ENCODE results near the gene NAA35.

Gene NAA35

DNA sequence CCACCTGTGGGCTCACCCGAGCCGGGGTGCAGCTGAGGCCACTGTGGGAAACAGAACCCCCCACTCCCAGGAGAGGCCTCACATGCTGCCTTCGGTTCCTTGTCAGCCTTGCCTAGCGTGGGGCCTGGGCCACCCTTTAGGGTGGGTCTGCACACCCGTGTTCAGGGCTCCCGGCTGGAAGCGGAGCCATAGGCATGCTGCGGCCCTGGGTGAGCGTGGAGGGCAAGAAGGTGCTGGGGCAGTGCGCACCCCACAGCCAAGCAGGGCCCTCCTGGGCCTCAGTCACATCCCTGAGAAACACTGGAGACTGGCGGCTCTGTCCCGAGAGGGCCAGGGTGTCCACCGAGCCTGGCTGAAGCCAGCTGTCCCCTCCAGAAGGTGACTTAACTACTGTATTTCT, 116.5 kb downstream of the NAA35 start:
- in situ Hi-C loops (cut with HindIII; ENCODE audit: low sequenced_read_pairs), result no loop called here

DNA sequence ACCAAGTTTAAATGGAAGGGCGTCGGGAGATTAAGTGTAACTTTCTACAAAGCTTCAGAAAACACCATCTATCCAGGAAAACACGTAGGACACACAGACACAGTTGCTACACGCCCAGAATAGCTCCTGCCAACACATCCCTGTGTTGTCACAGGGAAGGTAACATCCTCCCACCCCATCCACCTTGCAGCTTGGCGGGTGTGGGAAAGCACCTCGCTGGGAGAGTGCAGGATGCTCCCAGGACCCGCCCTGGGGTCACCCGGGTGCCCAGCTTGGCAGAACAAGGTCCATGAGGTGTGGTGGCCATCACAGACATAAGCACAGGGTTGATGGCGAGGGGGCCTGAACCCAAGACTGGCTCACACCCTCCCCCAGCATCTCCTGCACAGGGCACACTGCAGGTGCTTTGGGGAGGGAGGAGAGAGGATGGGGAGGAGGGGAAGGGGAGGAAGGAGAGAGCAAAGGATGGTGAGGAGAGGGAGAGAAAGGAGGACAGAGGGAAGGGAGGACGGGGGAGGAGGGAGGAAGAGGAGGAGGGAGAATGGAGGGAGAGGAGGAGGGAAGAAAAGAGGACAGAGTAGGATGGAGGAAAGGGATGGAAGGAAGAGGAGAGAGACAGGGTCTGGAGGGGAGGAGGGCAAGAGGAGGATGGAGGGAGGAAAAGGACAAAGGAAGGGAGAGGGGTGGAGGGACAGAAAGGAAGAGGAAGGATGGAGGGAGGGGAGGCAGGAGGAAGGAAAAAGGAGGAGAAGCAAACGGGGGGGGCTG, 121.2 kb downstream of the NAA35 start:
- in situ Hi-C loops (cut with HindIII; ENCODE audit: low sequenced_read_pairs), result no loop called here

- in situ Hi-C loops (cut with HindIII; ENCODE audit: low sequenced_read_pairs), result no loop called here
These were observed 122.1 kb downstream of the NAA35 start for GRCh38 chr9:86062845-86063693.

DNA sequence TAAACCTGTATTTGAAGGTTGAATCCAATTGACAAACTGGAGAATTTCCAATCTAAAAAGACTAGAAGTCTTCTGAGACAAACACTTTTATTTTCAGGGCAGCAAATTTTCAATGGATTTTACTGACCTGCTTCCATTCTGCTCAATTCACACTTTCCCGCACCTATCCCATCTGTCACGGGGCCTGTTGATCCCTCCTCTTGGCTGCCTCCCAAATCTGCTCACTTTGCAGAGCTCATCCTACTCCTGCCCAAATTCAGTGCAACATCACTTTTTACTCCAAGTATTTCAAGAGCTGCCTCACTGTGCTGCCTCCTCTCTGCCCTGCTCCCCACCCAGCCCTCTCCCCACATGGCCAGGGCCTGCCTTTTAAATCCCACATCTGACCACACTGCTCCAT, 123.3 kb downstream of the NAA35 start:
- in situ Hi-C loops (cut with HindIII; ENCODE audit: low sequenced_read_pairs), result no loop called here

GRCh38 chr9:86069206-86069869, 128.4 kb downstream of the NAA35 start:
- in situ Hi-C loops (cut with HindIII; ENCODE audit: low sequenced_read_pairs), result no loop called here
